GM18502 (cell line): ENCODE results near the gene PRDM16.

Experiments
- ATAC-seq: cut with Tn5 transposase; IDR thresholded peaks from one replicate; pipeline ENCODE4 v1.9.1; 2021; ENCODE audit warnings: mild to moderate bottlenecking; ENCODE audit not compliant: unreplicated experiment, poor library complexity

PRDM16 gene

GRCh38 chr1:3065797-3066196, 3.2 kb upstream of the PRDM16 start:
- ATAC-seq, result no peak

GRCh38 chr1:3066250-3066711, 2.7 kb upstream of the PRDM16 start:
- ATAC-seq, result no peak

- no peak for ATAC-seq
These were observed 2.2 kb upstream of the PRDM16 start for GRCh38 chr1:3066826-3067225.

GRCh38 chr1:3067301-3067670, 1.7 kb upstream of the PRDM16 start:
- no peak for ATAC-seq

- no peak for ATAC-seq
These were observed 1.1 kb upstream of the PRDM16 start for GRCh38 chr1:3067671-3068563.

- no peak for ATAC-seq
These were observed 697 bp downstream of the PRDM16 start for GRCh38 chr1:3069491-3070308.

DNA sequence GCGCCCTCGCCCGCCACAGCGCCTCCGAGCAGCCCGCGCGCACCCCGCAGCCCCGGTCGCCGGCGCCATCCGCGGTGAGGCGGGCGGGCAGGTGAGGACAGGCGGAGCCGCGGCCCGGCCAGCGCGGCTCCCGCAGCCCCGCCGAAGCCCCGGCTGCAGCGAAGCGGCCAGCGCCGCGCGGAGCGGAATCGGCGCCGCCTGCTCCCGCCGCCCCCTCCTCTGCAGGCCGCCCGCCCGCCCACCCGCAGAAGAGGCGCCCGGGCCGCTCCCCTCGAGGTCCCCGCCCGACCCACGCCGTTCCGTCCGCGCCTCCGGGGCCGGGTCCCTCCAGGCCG, 1.3 kb downstream of the PRDM16 start:
- ATAC-seq, result no peak

- ATAC-seq, result no peak
These were observed 1.9 kb downstream of the PRDM16 start for GRCh38 chr1:3070644-3071564.

DNA sequence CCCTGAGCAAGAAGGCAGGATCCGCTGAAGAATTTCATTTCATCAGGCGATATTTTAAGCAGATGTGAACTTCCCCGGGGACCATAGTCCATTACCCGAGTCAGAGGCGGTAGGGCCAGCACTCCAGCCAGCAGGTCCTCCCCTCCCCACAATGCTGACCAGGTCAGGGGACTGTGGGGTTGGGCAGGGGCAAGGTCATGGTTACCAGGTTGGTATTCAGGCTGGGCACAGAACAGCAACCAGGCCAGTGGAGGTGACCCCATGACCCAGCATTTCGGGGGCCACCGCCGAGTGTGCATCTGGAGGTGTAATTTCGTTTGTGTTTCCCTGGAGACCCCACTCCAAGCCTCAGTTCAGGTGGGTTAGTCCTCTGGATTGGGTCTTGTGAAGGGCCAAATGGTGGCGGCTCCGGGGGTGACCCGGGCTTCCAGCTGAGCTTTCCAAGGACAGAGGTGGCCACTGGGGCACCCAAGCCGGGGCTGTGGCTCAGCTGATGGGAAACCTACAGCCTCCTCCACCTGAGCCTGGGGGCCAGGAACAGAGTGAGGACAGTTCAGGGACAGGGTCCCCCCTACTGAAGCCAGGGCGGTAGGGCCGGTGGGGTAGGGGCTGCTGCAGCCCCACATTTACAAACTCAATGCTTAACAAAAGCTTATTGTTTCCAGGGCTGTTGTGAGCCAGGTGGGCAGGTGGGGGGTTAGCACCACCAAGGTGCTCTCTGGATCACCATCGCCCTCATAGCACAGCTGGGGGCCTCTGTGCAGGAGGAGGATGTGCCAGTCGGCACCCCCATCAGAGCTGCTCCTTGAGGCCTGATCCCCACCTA, 2.8 kb downstream of the PRDM16 start:
- ATAC-seq, result no peak

DNA sequence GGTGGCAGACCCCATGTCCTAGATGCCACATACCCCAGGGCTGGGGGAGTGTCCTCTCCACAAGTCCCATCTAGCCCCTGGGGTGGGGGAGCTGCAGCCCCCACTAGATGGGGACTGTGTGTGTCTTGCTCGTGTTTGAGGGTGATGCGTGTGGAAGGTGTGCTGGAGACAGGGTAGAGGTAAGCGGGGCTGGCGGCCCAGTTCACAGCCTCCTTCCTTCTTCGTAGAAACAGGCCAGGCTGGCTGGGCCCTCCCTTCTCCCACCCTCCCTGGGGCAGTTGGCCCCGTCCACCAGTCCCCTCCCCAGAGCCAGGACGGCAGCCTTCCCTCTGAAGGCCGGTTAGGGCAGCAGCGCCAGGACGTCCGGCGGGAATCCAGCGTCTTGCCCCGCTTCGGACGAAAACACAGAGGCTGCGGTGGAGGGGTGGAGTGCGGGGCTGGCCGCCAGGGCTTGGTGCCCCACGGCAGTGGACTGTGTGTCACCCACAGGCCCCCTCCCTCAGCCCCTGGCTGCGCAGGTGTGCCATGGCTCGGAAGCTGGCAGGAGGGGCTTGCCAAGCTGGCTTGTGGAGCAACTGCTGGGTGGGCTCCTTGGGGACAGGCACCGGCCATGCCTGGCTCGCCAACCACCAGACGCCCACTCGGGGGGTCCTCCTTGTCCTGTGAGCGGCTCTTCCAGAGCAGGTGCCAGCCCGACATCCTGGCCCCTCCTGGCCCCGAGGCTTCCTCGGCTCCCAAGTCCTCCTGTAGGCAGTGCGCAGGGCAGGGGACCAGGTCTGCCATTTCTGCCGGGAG, 3.6 kb downstream of the PRDM16 start:
- ATAC-seq, result no peak

GRCh38 chr1:3073186-3073488, 4.1 kb downstream of the PRDM16 start:
- ATAC-seq, result no peak

GRCh38 chr1:3073489-3074296, 4.7 kb downstream of the PRDM16 start:
- ATAC-seq, result no peak

DNA sequence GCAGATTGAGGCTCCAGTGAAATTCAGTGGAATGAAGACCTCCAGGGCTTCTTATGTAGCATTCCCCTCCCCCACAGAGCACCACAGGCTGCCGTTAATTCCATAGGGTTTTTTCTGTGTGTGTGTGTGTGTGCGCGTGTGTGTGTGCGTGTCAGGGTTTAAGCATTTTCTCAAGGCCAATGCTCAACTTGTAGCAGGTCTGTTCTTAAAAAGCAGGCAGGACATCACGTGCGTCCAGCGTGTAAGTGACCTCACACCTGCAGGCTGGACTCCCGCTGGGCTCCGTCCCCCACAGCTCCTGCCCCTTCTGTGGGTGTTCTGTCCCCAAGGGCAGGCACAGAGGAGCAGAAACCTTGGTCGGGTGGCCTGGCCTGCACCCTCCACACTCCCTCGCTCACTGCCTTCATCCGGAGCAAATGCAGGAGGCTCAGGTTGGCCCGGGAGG, 5.3 kb downstream of the PRDM16 start:
- no peak for ATAC-seq

DNA sequence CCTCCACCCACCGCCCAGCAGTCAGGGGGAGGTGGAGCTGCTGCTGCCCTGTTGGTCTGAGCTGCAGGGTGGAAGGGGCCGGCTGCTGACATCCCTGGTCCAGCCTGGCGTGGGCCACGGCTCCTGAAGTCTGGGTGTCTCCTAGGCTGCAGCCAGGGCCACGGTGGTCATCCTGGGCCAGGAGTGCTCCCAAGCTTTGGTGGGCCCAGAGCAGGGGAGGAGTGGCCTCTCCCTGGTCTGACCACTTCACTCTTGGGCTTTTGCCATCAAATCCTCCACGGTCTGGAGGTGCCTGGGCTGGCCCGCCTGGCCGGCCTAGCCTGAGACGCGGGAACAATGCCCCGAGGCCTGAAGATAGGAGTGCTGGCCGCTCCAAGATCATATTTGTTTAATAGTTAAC, 5.8 kb downstream of the PRDM16 start:
- no peak for ATAC-seq

- no peak for ATAC-seq
These were observed 6.8 kb downstream of the PRDM16 start for GRCh38 chr1:3075666-3076362.

GRCh38 chr1:3076363-3076740, 7.3 kb downstream of the PRDM16 start:
- no peak for ATAC-seq

- ATAC-seq, result no peak
These were observed 8.1 kb downstream of the PRDM16 start for GRCh38 chr1:3077081-3077480.

GRCh38 chr1:3077561-3077960, 8.6 kb downstream of the PRDM16 start:
- ATAC-seq, result no peak
